GM12875 (cell line): ENCODE data around the gene ASMTL.

Experiments used
- H3K4me3 ChIP-seq: one replicate; pipeline ENCODE4 v1.5.1; 2011; ENCODE audit warnings: low read depth, low read length, control low read depth
- CTCF ChIP-seq: IDR thresholded peaks from 2 replicates; pipeline ENCODE4 v1.5.1; 2011; ENCODE audit warnings: low read depth, mild to moderate bottlenecking, control low read depth, inconsistent platforms, low read length, moderate library complexity, borderline replicate concordance; ENCODE audit not compliant: insufficient read depth

Gene ASMTL

GRCh38 chrX:1390621-1391369, 61.9 kb downstream of the ASMTL start:
- no peak for TF ChIP-seq CTCF
- H3K4me3 ChIP-seq, result peak overlapping the region; percentile 100

- TF ChIP-seq CTCF, result no peak
- H3K4me3 ChIP-seq, result no peak overlapping the region
These were observed 62.8 kb downstream of the ASMTL start for GRCh38 chrX:1389993-1390285.

DNA sequence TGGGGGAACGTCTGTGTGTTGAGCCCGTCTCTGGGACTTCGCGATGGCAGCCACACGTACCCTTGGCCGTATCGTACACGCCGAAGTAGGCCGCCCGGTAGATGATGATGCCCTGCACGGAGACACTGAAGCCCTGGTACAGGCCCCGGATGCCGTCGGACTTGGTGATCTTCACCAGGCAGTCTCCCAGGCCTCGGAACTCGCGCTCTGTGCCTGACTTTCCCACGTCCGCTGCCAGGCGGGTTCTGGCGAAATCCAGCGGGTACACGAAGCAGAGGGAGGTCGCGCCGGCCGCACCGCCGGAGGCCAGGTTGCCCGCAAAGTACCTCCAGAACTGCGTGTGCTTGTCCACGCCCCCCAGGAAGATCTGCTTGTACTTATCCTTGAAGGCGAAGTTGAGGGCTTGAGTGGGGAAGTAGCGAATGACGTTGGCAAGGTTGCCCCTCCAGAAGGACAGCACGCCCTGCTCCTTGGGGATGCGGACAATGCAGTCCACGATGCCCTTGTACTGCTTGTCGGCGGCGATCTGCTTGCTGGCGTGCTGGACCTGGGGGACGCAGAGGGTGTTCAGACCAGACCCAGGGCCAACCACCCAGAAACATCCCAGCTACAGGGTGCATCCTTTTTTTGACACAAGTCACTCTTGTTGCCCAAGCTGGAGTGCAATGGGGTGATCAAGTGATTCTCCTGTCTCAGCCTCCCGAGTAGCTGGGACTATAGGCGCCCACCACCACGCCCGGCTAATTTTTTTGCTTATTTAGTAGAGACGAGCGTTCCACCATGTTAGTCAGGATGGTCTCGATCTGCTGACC, 63.3 kb downstream of the ASMTL start:
- H3K4me3 ChIP-seq, result no peak overlapping the region
- no peak for TF ChIP-seq CTCF

GRCh38 chrX:1388651-1389050, 64.1 kb downstream of the ASMTL start:
- H3K4me3 ChIP-seq, result no peak overlapping the region
- no peak for TF ChIP-seq CTCF

GRCh38 chrX:1387141-1387776, 65.5 kb downstream of the ASMTL start:
- H3K4me3 ChIP-seq, result no peak overlapping the region
- no peak for TF ChIP-seq CTCF

DNA sequence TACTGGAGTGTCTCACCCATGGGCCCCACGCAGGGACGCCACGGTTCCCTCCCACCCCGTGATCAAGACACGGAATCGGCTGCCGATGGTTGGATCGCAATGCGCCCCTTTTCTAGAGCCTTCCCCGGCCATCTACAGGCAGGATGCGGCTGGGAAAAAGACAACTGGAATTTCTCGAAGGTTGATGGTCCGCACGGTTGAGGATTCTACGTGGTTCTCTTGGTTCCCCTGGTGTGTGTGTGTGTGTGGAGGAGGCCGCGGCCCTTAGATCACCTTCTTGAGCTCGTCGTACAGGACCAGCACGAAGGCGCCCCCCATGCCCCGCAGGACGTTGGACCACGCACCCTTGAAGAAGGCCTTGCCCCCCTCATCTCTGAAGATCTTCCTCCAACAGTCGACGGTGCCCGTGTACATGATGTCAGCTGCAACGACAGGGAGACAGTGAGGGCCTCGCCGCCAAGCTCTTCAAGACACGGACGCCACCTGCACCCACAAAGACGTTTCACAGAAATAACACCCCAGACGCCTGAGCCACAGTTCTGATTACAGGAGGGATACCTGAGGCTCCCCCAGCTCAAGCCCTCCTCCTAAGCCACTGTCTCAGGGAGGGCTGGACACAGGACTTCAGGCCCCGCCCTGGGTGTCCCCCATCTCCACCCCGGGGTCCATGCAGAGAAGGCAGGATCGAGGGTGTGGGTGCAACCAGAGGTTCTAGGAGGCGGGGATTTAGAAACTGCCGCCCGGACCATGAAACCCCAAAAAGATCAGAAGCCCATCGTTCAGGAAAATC, 66.2 kb downstream of the ASMTL start:
- no peak overlapping the region for H3K4me3 ChIP-seq
- TF ChIP-seq CTCF, result no peak
